AG04449 (cell line): Measurements from ENCODE around the gene PNPT1.

Experiments used
- CTCF ChIA-PET: fragments of 350-600 bp; formaldehyde crosslinking; extraction: SDS; loops from one replicate; lab custom pipeline; 2021; ENCODE audit warnings: antibody characterized with exemption; lab: Yijun Ruan, JAX
- POLR2A ChIA-PET: fragments of 400-600, 350-600 bp; formaldehyde crosslinking; extraction: SDS; loops from one replicate; lab custom pipeline; 2020; ENCODE audit warnings: antibody characterized with exemption, inconsistent platforms; lab: Yijun Ruan, JAX
- DNase-seq: peaks from one replicate; pipeline ENCODE4 v3.0.0-alpha.2; 2010; ENCODE audit warnings: low read depth, low spot score
- H3K4me3 ChIP-seq: 2 replicates; pipeline ENCODE4 v1.5.1; 2011; ENCODE audit warnings: low read depth, mild to moderate bottlenecking, control low read depth, low read length
- CTCF ChIP-seq: IDR thresholded peaks from one replicate; pipeline ENCODE4 v1.5.1; 2011; ENCODE audit warnings: mild to moderate bottlenecking, moderate library complexity, low read length, control low read depth, inconsistent platforms; ENCODE audit not compliant: insufficient read depth; ENCODE audit errors: missing control alignments

The PNPT1 gene

GRCh38 chr2:55672630-55673029 is 21.0 kb downstream of the PNPT1 start:
- CTCF ChIA-PET, result no interaction called here
- no peak overlapping the region for H3K4me3 ChIP-seq
- no peak for DNase-seq
- no peak for TF ChIP-seq CTCF
- POLR2A ChIA-PET, result no interaction called here

GRCh38 chr2:55668956-55669355 is 24.7 kb downstream of the PNPT1 start:
- H3K4me3 ChIP-seq, result no peak overlapping the region
- DNase-seq, result no peak
- ChIA-PET POLR2A (no interaction called here), CTCF (no interaction called here)
- TF ChIP-seq CTCF, result no peak

- ChIA-PET POLR2A (no interaction called here), CTCF (no interaction called here)
- no peak for DNase-seq
- no peak overlapping the region for H3K4me3 ChIP-seq
- TF ChIP-seq CTCF, result no peak
These were observed 40.4 kb downstream of the PNPT1 start for GRCh38 chr2:55653255-55653654.

GRCh38 chr2:55649211-55649610 is 44.4 kb downstream of the PNPT1 start:
- no peak for DNase-seq
- TF ChIP-seq CTCF, result no peak
- ChIA-PET POLR2A (no interaction called here), CTCF (interaction anchor here (1.5 kb wide), 1 partner anchor 31 kb away, joined by 3 read pairs; no protein-coding TSS in a partner anchor)
- H3K4me3 ChIP-seq, result no peak overlapping the region

GRCh38 chr2:55636831-55637230 is 56.8 kb downstream of the PNPT1 start:
- POLR2A ChIA-PET, result no interaction called here
- CTCF ChIA-PET, result no interaction called here
- DNase-seq, result no peak
- TF ChIP-seq CTCF, result no peak
- no peak overlapping the region for H3K4me3 ChIP-seq

GRCh38 chr2:55628931-55629330 is 64.7 kb downstream of the PNPT1 start:
- no peak for DNase-seq
- POLR2A ChIA-PET, result no interaction called here
- CTCF ChIA-PET, result no interaction called here

More at GRCh38 chr2:55628931-55629330, 64.7 kb downstream of the PNPT1 start:
- no peak overlapping the region for H3K4me3 ChIP-seq
- TF ChIP-seq CTCF, result no peak
